H1 (cell line): ENCODE results near the gene CDC5L. TPM values are rescaled to one million over a fixed set of nuclear protein-coding genes. Genes with fewer than 3 reads are reported as not detected.

Source experiments
- CHD7 ChIP-seq: fragments of 300-600 bp; sonication (generic); IDR thresholded peaks from 2 replicates; pipeline ENCODE4 v1.7.1; 2012; ENCODE audit warnings: low read length, moderate library complexity, mild to moderate bottlenecking, inconsistent platforms; ENCODE audit not compliant: insufficient replicate concordance
- JUND ChIP-seq: IDR thresholded peaks from 2 replicates; pipeline ENCODE4 v1.6.1; 2011; ENCODE audit warnings: mild to moderate bottlenecking, improper control_type of control experiment, low read length
- NANOG ChIP-seq: IDR thresholded peaks from 2 replicates; pipeline ENCODE4 v1.6.1; 2011; ENCODE audit warnings: low read length, low read depth, mild to moderate bottlenecking, inconsistent platforms; ENCODE audit not compliant: insufficient read depth, poor library complexity, severe bottlenecking
- SIN3A ChIP-seq, 2 experiments: IDR thresholded peaks in 1 of 2; conservative IDR thresholded peaks in 1 of 2; 2 replicates each; pipeline ENCODE4 v1.6.1; 2011 to 2012; ENCODE audit warnings: low read length in 2 of 2, improper control_type of control experiment in 1 of 2, low read depth in 1 of 2, mild to moderate bottlenecking in 1 of 2
- polyA plus RNA-seq, 7 experiments: library from polyadenylated mRNA; depleted of rRNA in 3 of 7; stranded (reverse) in 5 of 7; unstranded in 2 of 7; fragments of >200 nt in 5 of 7; fragments of 200-250 nt in 2 of 7; gene quantifications; 1 replicate in 5 of 7; 2 replicates in 1 of 7; 4 replicates in 1 of 7; pipeline versions ENCODE4 v1.2.1 to v1.2.3, GENCODE V29; 2011 to 2013; ENCODE audit warnings: missing spikeins in 2 of 7, mixed read lengths in 2 of 7
- total RNA-seq: library from RNA; stranded (reverse); fragmentation: NEBNext Ultra II Directional; extraction: Animal tissue kit (Norgen Biotek cat#: 25700); gene quantifications from 2 replicates; pipeline ENCODE4 v1.2.1, GENCODE V29; 2021

Gene CDC5L
- total and polyA plus RNA-seq, 2 of the 8 experiments (the other 6 are each of a cell fraction or from before 2014, with no cell fraction given): 8.4 to 32.8 TPM

GRCh38 chr6:44399991-44400390, 12.5 kb downstream of the CDC5L start (continued):
- TF ChIP-seq JUND: no peak
- no peak for TF ChIP-seq SIN3A (conservative IDR thresholded peaks at IDR 0.05 in 1 of 2, IDR thresholded peaks at IDR 0.05 in 1 of 2; ENCODE audit: low read depth in 1 of 2, low read length in 2 of 2)
- no peak for TF ChIP-seq CHD7
- no peak for TF ChIP-seq NANOG
